GM23338 (cell line): ENCODE measurements around the gene CEACAM5.

Experiments used
- CREB1 ChIP-seq: fragments of 250-450 bp; sonication (Bioruptor Pico); IDR thresholded peaks from 2 replicates; pipeline ENCODE4 v1.5.0; 2020; ENCODE audit warnings: low read depth, mild to moderate bottlenecking, moderate library complexity
- ETS1 ChIP-seq: IDR thresholded peaks from 2 replicates; pipeline ENCODE4 v1.6.1; 2016; ENCODE audit warnings: antibody characterized with exemption
- EZH2phosphoT487 ChIP-seq: fragments of 200-600 bp; sonication (generic); IDR thresholded peaks from one replicate; pipeline ENCODE4 v1.8.1; 2018; ENCODE audit warnings: antibody characterized with exemption; ENCODE audit not compliant: unreplicated experiment
- NANOG ChIP-seq: IDR thresholded peaks from 2 replicates; pipeline ENCODE4 v1.6.1; 2016; ENCODE audit warnings: antibody characterized with exemption, borderline replicate concordance
- POLR2AphosphoS5 ChIP-seq: IDR thresholded peaks from 2 replicates; pipeline ENCODE4 v1.6.1; 2016; ENCODE audit warnings: antibody characterized with exemption, low read depth
- REST ChIP-seq: IDR thresholded peaks from one replicate; pipeline ENCODE4 v1.6.1; 2018; ENCODE audit warnings: antibody characterized with exemption; ENCODE audit not compliant: unreplicated experiment
- ZNF331 ChIP-seq: fragments of 250-450 bp; sonication (Bioruptor Pico); IDR thresholded peaks from 2 replicates; pipeline ENCODE4 v1.5.0; 2020; ENCODE audit warnings: low read depth, mild to moderate bottlenecking, moderate library complexity
- TF ChIP-seq, protein P1 (sequence below), 2 experiments: fragments of 200-600 bp in 1 of 2; sonication (generic) in 1 of 2; conservative IDR thresholded peaks; 2 replicates each; pipeline versions ENCODE4 v1.5.1 to v1.6.1; 2016 to 2017; ENCODE audit warnings: antibody characterized with exemption in 2 of 2, low read depth in 2 of 2, mild to moderate bottlenecking in 2 of 2, moderate library complexity in 1 of 2

DNA sequence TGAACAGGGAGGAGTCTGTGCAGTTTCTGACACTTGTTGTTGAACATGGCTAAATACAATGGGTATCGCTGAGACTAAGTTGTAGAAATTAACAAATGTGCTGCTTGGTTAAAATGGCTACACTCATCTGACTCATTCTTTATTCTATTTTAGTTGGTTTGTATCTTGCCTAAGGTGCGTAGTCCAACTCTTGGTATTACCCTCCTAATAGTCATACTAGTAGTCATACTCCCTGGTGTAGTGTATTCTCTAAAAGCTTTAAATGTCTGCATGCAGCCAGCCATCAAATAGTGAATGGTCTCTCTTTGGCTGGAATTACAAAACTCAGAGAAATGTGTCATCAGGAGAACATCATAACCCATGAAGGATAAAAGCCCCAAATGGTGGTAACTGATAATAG lies 63.0 kb downstream of the CEACAM5 start:
- TF ChIP-seq CREB1 (CRISPR knock-in tag) (no peak), EZH2phosphoT487 (no peak), ZNF331 (CRISPR knock-in tag) (no peak), POLR2AphosphoS5 (no peak), ETS1 (no peak), REST (no peak), NANOG (no peak)
- TF ChIP-seq, protein P1, sequence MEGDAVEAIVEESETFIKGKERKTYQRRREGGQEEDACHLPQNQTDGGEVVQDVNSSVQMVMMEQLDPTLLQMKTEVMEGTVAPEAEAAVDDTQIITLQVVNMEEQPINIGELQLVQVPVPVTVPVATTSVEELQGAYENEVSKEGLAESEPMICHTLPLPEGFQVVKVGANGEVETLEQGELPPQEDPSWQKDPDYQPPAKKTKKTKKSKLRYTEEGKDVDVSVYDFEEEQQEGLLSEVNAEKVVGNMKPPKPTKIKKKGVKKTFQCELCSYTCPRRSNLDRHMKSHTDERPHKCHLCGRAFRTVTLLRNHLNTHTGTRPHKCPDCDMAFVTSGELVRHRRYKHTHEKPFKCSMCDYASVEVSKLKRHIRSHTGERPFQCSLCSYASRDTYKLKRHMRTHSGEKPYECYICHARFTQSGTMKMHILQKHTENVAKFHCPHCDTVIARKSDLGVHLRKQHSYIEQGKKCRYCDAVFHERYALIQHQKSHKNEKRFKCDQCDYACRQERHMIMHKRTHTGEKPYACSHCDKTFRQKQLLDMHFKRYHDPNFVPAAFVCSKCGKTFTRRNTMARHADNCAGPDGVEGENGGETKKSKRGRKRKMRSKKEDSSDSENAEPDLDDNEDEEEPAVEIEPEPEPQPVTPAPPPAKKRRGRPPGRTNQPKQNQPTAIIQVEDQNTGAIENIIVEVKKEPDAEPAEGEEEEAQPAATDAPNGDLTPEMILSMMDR (conservative IDR thresholded peaks at IDR 0.05; ENCODE audit: low read depth in 2 of 2), result no peak
